T-helper 1 cell (primary cell): ENCODE data around the gene TSPYL1.
"Not testable (repeated sequence)": the region's sequence is repeated elsewhere in the genome, so short reads cannot be mapped to it uniquely, and the experiment has no call there.

Source experiments
- DNase-seq, 5 donors: peaks; one replicate each; pipeline ENCODE4 v3.0.0-alpha.2; 2012 to 2020
- total RNA-seq, 4 donors: gene quantifications; one replicate each; lab custom pipeline; 2026; lab: John Stamatoyannopoulos, UW

TSPYL1 gene
- 434 to 648 (median 482) reads per million in 4 donors for total RNA-seq

DNA sequence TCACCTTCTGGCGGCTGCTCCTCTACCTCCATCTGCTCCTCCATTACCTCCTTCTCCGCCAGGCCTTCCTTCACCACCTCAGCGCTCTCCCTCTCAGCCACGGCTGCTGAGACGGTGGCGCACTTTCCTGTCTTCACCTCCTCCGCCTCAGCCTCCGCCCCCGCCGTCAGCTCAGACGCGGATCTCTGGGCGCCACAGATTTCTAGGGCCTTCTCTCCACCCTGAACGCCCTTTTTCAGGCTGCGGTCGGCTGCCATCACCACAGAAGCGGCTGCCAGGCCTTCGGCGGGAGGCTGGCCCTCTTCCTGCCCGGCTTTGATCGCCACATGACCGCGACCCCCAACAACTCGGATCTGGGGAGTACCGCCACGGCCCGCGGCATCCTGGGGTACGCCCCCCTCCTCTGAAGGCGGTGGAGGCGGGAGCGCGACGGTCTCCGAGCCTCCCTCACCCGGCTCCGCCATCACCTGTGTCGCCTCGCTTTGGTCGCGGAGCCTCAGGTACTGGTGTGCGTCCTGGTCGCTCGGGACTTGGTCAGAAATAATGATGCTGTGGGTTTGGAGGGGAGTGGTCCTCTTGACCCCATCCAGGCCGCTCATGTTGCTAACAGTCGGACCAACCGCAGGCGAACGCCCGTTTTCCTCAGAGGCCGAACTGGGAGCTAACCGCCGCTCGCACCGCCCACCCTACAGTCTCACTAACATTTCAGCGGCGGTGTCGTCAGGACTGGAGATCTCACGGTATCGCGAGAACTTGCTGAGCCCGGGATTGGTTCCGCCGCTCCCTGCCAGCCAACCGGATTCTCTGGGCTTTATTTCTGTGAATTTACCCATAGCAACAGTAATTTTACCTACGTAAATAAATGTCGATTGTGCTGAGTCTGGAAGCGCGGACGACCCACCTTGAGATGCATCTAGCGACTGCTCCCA, at the start of gene TSPYL1:
Gene TSPYL1 (minus strand): TSS at position 699 of the 929 bp plus-strand sequence. CDS start 100 bp downstream, at position 599.
- peak; percentile 86 to 95 (median 93) for DNase-seq

DNA sequence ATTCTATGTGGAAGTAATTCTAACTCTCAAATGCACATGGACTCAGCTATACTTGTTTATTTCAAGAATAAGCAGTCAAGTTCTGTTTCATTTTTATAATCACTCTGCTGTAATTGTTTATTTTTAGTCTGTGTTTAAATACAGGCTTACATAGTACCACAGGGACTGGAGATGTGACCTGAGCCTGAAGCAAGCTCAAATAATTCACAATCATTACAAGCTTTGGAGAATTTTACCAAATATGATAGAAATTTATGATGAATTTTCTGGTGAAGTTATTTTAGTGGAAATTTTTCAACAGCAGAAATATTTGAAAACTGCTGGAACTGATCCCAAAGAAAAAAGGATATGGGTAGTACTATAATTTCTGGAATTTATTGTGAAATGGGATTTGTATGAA, 49.4 kb upstream of the TSPYL1 start:
- DNase-seq, result no peak

DNA sequence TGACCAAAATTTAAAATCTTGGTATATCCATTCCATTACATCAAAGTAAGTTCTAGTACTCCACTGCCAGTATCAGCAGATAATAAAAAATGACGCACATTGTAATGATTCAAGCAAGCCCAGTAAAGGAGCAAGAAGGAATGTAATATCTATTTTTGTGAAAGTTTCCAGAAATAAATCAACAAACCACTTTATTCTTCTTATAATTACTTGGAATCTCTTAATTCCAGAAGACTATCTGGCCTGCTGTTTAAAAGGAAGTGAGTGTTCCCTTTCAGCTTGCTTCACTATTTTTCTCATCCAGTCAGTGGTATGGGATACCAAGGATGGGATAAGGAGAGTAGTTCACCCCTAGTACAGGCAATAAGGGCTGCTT, 48.8 kb upstream of the TSPYL1 start:
- DNase-seq, result no peak

DNA sequence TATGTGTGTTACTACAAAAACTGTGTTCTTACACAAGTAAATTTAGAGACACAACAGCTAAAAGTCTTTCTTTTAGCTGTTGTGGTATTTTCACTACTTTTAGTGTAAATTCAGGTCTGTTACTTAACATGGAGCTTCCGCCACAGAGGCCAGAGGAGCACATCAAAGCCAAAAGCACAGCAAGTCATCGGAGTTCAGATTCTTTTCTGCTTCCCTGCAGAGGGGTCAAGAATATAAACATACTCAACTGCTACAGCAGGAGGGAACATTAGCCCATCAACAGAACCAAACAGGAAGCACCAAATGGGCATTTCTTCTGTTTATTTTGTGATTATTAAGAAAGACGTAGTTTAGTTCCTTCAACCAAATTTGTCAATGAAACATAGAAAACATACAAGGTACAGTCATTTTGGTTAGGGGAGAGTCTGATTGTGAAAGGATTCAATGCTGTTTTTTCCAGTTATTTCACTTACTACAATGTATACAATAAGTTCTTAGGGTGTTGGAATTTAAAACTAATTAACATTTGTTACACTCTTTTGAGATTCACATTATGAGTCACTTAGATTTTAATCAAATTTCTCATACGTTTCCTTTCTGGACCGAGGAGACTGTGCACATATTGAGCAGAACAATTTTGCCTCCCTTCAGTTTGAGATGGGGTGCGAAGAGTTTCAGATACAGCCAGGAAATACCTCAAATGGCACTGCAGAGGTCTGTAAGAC, 48.2 kb upstream of the TSPYL1 start:
- no peak for DNase-seq

DNA sequence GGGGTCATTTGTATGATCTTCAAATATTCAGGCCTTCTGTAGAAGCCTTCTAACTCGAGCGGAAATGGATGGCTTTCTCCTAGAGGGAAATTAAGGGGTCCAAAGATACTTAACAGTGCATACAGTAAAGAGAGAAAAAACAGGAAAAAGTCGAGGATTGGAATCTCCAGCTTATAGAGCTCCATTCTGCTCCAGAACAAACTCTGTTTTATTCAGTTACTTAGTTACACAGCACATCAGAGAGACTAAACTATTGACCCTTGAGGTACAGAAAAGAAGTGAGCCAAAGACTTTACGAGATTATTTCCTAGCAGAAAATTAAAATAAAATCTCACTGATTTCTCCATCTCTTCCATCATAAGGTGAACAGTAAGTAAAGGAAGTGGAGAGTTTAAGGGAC, 47.3 kb upstream of the TSPYL1 start:
- no peak for DNase-seq

DNA sequence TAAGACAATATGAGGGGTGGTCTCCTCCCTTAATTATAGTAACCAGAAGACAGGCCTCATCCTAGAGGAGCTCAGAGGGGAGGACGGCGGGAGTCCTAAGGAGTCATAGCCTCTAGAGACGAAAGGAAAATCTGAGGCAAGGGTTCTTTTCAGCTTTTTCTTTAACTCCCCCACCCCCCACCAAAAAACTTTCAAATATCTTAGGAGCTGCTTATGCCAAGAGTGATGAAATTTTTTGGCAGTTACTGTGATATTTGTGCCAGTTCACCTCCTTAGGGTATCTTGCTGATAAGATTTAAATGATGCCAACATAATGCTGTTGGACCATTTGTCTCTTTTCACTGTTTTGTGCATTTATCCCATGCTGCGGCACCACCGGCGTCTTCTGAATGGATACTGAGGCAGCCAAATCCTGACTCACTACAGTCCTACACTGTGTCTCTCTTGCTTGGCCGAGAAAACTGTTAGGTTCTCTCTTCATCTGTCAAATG, 46.5 kb upstream of the TSPYL1 start:
- no peak for DNase-seq

DNA sequence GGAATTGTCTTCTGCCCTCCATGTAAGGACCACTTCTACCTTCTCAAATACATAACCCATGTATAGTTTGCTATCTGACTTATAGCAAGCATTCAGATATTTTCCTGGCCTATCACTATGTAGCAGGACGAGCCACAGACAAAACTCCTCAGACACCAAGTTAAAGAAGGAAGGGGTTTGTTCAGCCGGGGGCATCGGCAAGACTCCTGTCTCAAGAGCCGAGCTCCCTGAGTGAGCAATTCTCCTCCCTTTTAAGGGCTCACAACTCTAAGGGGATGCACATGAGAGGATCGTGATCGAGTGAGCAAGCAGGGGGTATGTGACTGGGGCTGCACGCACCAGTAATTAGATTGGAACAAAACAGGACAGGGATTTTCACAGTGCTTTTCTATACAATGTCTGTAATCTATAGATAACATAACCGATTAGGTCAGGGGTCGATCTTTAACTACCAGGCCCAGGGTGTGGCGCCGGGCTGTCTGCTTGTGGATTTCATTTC, 46.0 kb upstream of the TSPYL1 start:
- not testable (repeated sequence) for DNase-seq

DNA sequence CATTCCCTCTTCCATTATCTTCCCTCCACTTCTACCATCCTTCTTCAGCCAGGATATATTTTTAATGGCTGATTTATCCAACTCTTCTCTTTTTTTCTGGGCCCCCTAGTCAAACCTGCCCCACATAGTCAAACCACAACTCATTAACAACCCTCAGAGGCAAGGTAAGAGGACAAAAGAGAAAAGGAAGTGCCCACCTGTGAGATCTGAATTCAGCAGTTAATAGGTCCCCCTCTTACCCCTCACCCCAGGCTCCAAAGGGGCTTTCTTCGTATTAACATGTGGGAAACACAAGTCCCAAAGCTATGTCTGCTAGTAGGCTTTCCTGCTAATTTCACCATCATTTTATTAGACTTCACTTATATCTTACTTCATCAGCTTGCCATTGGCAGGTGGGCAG, 44.1 kb upstream of the TSPYL1 start:
- no peak for DNase-seq

DNA sequence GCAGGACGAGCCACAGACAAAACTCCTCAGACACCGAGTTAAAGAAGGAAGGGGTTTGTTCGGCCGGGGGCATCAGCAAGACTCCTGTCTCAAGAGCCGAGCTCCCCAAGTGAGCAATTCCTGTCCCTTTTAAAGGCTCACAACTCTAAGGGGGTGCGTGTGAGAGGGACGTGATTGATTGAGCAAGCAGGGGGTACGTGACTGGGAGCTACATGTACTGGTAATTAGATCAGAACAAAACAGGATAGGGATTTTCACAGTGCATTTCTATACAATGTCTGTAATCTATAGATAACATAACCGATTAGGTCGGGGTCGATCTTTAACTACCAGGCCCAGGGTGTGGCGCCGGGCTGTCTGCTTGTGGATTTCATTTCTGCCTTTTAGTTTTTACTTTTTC, 42.2 kb upstream of the TSPYL1 start:
- DNase-seq, result not testable (repeated sequence)

DNA sequence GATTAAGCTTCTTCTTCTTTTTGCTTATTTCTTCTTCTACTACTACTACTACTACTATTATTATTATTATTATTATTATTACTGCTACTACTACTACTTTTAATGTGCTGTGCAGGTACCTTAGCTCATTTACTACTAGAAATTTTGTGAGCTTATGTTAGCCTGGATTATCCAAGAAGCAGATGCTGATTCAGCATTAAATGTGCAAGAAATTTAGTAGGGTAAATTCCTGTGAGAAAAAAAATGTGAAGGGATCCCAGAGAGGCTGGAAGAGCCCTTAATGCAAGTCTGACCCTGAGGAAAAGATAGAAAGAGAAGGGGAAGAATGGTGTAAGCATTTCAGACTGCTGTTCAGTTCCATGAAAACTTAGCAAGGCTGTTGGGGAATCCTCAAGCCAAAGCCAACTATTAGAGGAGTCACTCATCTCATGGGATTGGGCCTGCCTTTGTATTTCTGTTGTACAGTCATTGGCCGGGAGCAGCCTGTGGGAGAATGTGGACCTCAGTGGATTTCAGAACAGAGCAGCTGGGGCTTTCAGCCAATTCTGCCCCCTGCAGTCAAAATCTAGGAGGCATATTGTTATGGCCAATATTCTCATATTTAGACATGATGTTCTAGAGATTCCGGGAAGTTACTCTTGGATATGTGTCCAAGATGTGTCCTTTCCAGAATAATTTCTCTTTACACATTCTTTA, 37.2 kb upstream of the TSPYL1 start:
- DNase-seq, result no peak

DNA sequence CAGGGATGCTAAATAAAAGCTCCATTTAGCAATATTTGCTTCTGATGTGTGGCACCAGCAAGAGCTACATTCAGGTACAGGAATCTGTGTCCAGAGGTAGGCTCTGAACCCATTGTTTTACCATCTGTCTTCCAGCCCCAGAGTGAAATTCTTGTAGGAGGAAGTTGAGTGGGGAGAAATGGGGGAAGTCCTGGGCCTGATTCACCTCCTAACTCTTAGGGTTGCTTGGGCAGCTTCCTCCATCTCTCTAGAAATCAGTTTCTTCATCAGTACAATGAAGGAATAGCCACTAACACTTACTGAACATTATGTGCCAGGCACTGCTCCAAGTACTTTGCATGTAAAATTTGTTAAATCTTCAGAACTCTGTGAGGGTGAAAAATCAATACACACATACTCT, 35.1 kb upstream of the TSPYL1 start:
- DNase-seq, result no peak

DNA sequence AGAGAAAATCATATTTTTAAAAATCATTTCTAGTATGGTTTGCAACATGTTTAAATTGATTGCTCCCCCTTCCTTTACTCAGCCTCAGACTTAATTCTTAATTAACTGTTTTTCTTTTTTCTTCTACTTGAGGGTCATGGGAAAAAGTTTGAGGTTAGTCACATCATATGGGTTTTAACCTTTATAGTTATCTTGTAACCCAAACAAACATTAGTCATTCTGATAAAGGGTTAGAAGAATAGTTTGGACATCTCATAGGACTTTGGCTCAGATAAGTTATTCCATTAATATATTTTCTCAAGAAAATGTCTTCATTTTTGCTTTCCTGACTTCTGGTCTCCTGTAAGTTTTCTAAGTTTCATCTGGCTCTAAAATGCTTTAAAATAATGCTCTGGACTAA, 34.5 kb upstream of the TSPYL1 start:
- DNase-seq, result no peak

DNA sequence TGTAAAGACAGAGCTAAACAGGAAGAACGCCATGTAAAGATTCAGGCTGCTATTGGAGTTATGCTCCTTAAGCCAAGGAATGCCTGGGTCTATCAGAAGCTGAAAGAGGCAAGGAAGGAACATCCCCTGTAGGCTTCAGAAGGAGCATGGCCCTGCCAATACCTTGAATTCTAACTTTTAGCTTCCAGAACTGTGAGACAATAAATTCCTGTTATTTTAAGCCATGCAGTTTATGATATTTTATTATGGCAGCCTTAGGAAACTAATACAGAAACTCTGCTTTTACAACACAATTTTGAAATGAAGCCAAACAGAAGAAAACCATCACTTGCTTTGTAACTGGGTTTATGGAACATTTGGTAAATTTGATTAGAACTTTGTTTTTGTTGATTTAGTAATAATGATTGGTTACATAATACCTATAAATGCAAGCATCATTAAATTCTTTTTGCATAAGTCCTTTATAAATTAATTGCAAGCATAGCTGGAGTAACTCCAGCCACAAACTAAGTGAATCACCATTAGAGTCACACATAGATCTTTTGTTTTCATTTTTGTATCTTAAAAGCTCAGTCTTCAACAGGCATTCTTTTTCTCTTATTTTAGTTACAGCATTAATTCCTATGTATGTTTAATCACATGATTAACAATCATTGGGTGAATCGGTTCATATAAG, 33.5 kb upstream of the TSPYL1 start:
- no peak for DNase-seq

DNA sequence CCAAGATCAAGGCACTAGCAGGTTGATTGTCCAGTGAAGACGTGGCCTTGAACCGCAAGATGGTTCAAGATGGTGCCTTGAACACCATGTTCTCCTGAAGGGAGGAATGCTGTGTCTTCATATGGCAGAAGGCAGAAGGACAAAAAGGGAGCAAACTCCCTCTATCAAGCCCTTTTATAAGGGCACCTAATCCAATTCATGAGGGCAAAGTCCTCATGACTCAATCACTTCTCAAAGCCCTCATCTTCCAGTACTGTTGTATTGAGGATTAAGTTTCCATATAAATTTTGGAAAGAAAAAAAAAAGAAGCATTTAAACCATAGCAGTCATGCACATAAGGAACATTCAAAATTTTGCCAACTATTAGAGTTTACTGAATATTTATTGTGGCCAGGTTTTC, 29.9 kb upstream of the TSPYL1 start:
- no peak for DNase-seq

DNA sequence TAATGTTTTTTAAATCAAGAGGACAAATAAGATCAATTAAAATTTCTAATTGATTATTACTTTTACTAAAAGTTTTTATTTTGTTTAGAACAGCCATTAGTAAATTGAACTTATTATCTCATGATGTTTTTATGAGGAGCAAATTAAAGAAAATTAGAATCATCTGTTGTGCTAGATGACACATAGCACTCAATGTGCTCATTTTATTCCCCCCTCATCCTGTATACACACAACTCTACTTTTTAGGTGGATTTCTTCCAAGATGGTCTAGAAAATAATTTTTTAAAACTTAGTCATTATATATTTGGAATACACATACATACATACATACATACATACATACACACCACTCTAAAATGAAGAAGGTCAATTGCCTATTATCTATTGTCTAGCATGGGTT, 29.3 kb upstream of the TSPYL1 start:
- no peak for DNase-seq

DNA sequence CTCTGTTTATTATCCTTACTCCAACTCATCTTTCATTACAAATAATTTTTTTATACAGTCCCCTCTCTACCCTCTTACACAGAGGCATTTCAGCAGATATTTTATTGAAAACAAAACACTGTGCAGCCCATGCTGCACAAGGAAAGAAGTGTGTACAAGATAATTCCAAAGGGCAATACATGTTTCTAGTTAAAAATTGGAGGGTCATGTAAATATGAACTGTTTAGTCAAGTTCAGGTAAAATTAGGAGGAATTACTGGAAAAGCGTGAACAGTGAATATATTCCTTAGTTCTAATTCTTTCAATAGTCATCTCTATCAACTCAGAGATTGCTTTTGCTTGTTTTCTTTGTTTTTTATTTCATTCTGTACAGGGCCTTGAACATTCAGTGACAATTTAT, 27.9 kb upstream of the TSPYL1 start:
- no peak for DNase-seq

DNA sequence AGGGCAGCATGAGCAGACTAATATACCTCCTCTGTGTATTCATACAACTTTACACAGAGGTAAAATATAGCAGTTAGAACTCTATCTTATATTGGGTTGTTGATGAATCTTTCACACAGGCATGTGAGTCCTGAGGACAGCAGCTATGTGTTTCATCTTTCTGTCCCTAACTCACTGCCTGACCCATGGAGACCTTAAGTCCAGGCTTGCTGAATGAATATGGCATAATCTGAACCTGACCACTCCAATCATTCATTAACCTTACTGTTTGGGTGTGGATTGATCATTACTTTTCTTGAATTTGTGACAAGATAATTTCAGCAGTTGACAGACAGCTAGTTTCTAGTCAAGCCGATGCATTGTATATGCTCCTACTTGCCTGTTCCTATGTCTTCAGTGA, 27.3 kb upstream of the TSPYL1 start:
- no peak for DNase-seq

DNA sequence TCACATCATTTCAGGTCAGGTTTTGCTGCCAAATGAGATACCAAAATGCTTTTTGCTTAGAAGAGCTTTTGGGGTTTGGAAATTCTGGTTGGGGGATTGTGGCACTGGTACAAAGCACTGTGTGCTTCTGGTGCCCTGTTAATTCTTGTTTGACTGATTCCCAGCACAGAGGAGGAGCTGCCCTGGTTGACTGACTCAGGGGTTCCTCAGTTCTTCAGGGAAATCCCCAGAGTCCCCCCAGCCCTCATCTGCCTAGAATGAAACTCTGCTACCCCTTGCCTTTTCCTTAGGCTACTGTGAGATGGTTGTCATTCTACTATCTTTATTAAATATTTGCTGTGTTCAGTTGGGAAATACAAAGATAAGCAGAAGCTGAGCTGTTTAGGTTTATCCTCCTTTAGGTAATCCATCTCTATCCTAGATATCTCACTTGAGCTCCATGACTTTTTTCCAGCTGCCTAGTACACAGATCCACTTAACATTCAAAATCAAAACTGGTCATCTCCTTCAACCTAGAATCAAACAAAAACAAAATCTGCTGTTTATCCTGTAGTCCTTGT, 24.9 kb upstream of the TSPYL1 start:
- no peak for DNase-seq

DNA sequence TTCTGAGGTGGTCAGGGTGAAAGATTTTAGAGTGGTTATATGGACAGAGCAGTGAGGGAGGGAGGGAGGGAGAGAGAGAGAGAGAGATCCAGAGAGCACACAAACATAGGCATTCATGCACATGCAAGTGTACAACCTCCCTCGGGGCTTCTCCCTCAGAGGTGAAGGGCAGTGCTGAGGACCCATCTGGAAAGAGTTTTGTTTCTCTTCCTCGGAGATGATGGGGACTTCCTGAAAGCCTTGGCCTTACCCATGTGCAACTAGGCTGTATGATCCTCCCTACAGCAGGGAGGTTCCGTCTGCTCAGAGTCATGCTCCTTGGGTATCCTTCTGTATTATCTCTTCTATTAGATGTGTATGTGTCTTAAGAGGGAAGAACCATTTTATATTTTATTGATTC, 21.4 kb upstream of the TSPYL1 start:
- DNase-seq, result no peak

DNA sequence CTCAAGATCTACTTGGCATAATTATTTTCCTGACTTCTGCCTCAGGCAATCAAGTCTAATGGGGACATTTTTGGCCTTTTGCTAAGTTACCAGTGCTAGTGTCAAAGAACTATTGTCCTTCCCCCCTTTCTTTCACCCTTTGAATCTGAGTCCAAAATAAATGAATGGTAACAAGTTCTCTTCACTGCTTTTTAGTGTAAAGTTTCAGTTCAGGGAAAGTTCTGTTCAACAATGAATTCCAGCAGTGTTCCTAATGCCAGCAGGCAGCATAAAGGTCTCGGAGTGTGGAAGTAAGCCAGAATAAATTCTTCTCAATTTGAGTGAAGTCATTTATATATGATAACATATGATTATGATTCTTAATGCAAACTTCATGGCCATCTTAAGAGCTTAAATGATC, 20.8 kb upstream of the TSPYL1 start:
- DNase-seq, result no peak

DNA sequence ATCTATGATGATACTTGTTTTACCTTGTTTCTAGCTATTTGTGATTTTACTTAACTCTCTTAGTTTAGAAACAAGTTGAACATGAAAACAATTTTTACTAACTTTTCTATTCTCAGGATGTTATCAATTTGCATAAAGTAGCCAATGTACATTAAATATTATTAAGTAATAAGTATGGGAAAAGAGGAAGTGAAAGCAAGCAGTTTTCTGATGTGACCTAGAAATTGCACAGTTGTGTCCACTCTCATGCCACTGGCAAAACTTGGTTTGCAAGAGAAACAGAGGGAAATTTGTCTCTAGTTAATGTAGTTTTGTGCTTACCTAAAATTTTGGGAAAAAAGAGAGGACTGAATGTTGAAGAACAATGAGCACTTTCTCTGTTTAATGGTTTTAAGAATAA, 19.2 kb upstream of the TSPYL1 start:
- DNase-seq, result no peak

DNA sequence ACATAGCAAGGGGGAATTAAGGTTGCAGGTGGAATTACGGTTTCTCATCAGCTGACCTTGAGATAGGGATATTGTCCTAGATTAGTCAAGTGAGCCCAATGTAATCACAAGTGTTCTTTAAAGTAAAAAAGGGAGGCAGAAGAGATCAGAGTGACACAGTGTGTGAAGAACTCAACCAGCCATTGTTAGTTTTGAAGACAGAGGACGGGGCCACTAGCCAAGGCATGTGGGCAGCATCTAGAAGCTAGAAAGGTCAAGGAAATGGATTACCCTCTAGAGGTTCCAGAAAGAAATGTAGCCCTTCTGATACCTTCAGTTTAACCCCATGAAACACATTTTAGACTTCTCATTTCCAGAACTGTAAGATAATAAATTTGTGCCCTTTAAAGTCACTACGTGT, 18.5 kb upstream of the TSPYL1 start:
- no peak for DNase-seq
